Activated CD4-positive, alpha-beta T cell treated with anti-CD3 and anti-CD28 coated beads for 48 hours (primary cell): ENCODE measurements around the gene SPDYE9.
"Not testable (repeated sequence)": the region's sequence is repeated elsewhere in the genome, so short reads cannot be mapped to it uniquely, and the experiment has no call there.

Source experiments
- DNase-seq: peaks from one replicate; pipeline ENCODE4 v3.0.0-alpha.2; 2020

SPDYE9 gene

DNA sequence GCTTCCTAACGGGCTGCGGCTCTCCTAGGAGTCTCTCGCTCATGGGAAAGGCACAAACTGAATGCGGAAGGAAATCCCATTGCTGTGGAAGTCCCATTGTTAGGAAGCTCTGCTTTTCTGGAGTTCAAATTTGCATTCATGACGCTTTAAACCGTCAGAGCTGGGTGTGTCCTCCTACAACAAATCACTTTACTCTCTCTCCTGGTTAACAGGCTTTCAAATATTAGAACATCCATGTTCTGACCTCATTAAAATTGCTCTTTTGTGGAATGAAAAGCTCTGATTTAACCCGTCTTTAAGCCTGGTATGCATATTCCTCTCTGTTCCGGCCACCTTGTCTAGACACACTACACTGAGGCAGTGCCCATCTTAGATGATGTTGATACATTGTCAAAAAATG is at the start of gene SPDYE9:
SPDYE9 (minus strand) TSS at position 101 of the 400 bp plus-strand sequence. CDS start 1,800 bp downstream, outside the sequence.
- DNase-seq, result not testable (repeated sequence)

- DNase-seq, result not testable (repeated sequence)
These were observed 49.0 kb upstream of the SPDYE9 start for GRCh38 chr7:73134866-73135265.

GRCh38 chr7:73132651-73133217 is 46.9 kb upstream of the SPDYE9 start:
- DNase-seq, result not testable (repeated sequence)

DNA sequence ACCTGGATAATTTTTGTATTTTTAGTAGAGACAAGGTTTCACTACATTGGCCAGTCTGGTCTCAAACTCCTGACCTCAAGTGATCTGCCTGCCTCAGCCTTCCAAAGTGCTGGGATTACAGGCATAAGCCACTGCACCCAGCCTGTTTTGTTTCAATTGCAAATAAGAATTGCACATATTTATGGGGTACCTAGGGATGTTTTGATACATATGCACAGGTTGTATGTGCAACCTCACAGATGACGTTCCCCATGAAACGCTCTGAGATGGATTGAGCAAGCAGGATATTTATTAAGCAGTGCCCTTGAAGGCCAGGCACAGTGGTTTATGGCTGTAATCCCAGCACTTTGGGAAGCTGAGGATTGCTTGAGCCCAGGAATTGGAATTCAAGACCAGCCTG is 44.8 kb upstream of the SPDYE9 start:
- DNase-seq, result not testable (repeated sequence)

- DNase-seq, result not testable (repeated sequence)
These were observed 38.3 kb upstream of the SPDYE9 start for GRCh38 chr7:73124126-73124525.

DNA sequence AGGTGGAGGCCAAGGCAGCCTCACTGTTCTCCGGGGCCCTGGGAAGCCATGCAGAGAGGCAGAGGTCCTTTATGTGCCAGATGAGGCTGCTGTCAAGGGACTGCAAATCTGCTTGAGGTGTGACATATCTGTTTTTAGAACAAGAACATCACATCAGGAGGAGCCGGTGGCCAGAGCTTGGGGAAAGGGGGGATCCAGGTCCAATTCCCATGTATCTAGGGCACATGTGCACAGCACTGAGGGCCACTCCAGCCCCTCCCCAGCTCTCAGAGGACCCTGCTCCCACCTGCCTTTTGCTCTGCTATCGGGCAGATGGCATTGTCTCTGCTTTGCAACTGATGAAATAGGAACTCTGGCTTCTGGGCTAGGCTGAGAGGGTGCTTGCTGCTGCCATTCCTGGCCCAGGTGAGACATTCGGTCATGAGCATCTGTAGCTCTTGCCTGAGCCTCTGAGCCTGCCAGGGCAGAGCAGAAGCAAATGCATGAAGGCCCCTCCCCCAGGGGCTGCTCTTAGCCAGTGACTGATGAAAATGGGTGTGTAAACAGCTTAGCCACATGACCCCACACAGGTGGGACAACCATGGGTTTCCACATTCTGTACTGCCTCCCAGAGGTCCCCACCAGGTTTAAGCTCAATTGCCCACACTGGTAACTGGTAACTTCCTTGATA is 37.1 kb upstream of the SPDYE9 start:
- not testable (repeated sequence) for DNase-seq

GRCh38 chr7:73118155-73118554 is 32.3 kb upstream of the SPDYE9 start:
- DNase-seq, result not testable (repeated sequence)

DNA sequence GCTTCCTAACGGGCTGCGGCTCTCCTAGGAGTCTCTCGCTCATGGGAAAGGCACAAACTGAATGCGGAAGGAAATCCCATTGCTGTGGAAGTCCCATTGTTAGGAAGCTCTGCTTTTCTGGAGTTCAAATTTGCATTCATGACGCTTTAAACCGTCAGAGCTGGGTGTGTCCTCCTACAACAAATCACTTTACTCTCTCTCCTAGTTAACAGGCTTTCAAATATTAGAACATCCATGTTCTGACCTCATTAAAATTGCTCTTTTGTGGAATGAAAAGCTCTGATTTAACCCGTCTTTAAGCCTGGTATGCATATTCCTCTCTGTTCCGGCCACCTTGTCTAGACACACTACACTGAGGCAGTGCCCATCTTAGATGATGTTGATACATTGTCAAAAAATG is 28.0 kb downstream of the SPDYE9 start, which contains the start of gene SPDYE11:
SPDYE11 (minus strand) TSS at position 101 of the 400 bp plus-strand sequence. CDS start 1,800 bp downstream, outside the sequence.
- not testable (repeated sequence) for DNase-seq

DNA sequence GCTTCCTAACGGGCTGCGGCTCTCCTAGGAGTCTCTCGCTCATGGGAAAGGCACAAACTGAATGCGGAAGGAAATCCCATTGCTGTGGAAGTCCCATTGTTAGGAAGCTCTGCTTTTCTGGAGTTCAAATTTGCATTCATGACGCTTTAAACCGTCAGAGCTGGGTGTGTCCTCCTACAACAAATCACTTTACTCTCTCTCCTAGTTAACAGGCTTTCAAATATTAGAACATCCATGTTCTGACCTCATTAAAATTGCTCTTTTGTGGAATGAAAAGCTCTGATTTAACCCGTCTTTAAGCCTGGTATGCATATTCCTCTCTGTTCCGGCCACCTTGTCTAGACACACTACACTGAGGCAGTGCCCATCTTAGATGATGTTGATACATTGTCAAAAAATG is 56.2 kb downstream of the SPDYE9 start, which contains the start of gene SPDYE8:
SPDYE8 (minus strand) TSS at position 101 of the 400 bp plus-strand sequence. CDS start 1,800 bp downstream, outside the sequence.
- not testable (repeated sequence) for DNase-seq
